CD14-positive monocyte (primary cell): ENCODE results near the gene PAFAH1B2. TPM values are rescaled to one million over a fixed set of nuclear protein-coding genes. Genes with fewer than 3 reads are reported as not detected.

Experiments used
- DNase-seq, 3 donors: peaks; one replicate each; pipeline ENCODE4 v3.0.0-alpha.2; 2011 to 2022
- H2AFZ ChIP-seq: 2 replicates; pipeline ENCODE4 v1.6.0; 2012; ENCODE audit warnings: mild to moderate bottlenecking, low read depth, low read length, inconsistent platforms; ENCODE audit not compliant: insufficient read depth, poor library complexity, severe bottlenecking
- H3K27ac ChIP-seq, 2 donors: 1 replicate in 1 of 2; 2 replicates in 1 of 2; pipeline ENCODE4 v1.5.1; 2012 to 2013; ENCODE audit warnings: low read length in 2 of 2, control low read depth in 1 of 2, inconsistent platforms in 1 of 2, low read depth in 1 of 2, mild to moderate bottlenecking in 1 of 2
- H3K27me3 ChIP-seq, 2 donors: one replicate each; pipeline versions ENCODE4 v1.6.0 to v1.6.1; 2011 to 2013; ENCODE audit warnings: low read length in 2 of 2; ENCODE audit not compliant: control insufficient read depth in 2 of 2, insufficient read depth in 2 of 2
- H3K36me3 ChIP-seq, 2 donors: replicated peaks in 1 of 2; 1 replicate in 1 of 2; 2 replicates in 1 of 2; pipeline versions ENCODE4 v1.5.1 to v1.6.1; 2012 to 2013; ENCODE audit warnings: low read length in 2 of 2, control low read depth in 1 of 2, inconsistent platforms in 1 of 2, mild to moderate bottlenecking in 1 of 2; ENCODE audit not compliant: insufficient read depth in 2 of 2, control insufficient read depth in 1 of 2
- H3K4me1 ChIP-seq, 2 donors: 1 replicate in 1 of 2; 2 replicates in 1 of 2; pipeline versions ENCODE4 v1.5.1 to v1.6.1; 2012 to 2013; ENCODE audit warnings: low read length in 2 of 2, control low read depth in 1 of 2, inconsistent platforms in 1 of 2, mild to moderate bottlenecking in 1 of 2, moderate library complexity in 1 of 2; ENCODE audit not compliant: insufficient read depth in 2 of 2, control insufficient read depth in 1 of 2
- H3K4me2 ChIP-seq: replicated peaks from 2 replicates; pipeline ENCODE3; 2012; ENCODE audit warnings: low read length, moderate library complexity, mild to moderate bottlenecking; ENCODE audit not compliant: poor library complexity, severe bottlenecking; ENCODE audit errors: extremely low read depth
- H3K4me3 ChIP-seq, 3 experiments: fragments of 200-600 bp in 1 of 3; sonication (generic) in 1 of 3; replicated peaks in 1 of 3; 1 replicate in 2 of 3; 2 replicates in 1 of 3; pipeline ENCODE4 v1.5.1; 2011 to 2013; ENCODE audit warnings: low read length in 3 of 3, mild to moderate bottlenecking in 3 of 3, control low read depth in 2 of 3, low read depth in 2 of 3, inconsistent platforms in 1 of 3, moderate library complexity in 1 of 3
- H3K79me2 ChIP-seq: 2 replicates; pipeline ENCODE4 v1.6.0; 2012; ENCODE audit warnings: mild to moderate bottlenecking, control low read depth, inconsistent platforms, low read length, moderate library complexity; ENCODE audit not compliant: insufficient read depth
- H3K9ac ChIP-seq: 2 replicates; pipeline ENCODE4 v1.6.0; 2017; ENCODE audit warnings: low read length, mild to moderate bottlenecking; ENCODE audit not compliant: insufficient read depth, poor library complexity, severe bottlenecking
- H3K9me3 ChIP-seq, 2 donors: replicated peaks in 1 of 2; 1 replicate in 1 of 2; 2 replicates in 1 of 2; pipeline versions ENCODE4 v1.5.1 to v1.6.1; 2012 to 2013; ENCODE audit warnings: low read length in 2 of 2, control low read depth in 1 of 2; ENCODE audit not compliant: control insufficient read depth in 1 of 2, insufficient read depth in 1 of 2
- H4K20me1 ChIP-seq: 2 replicates; pipeline ENCODE4 v1.6.0; 2012; ENCODE audit warnings: mild to moderate bottlenecking, low read length, control low read depth, moderate library complexity; ENCODE audit not compliant: insufficient read depth
- H3K27ac Mint-ChIP-seq, 7 donors: one replicate each; pipeline ENCODE4 v1.8.0; 2020; ENCODE audit warnings: mild to moderate bottlenecking in 7 of 7, mixed read lengths in 7 of 7, moderate library complexity in 6 of 7, inconsistent platforms in 2 of 7
- H3K27me3 Mint-ChIP-seq, 3 donors: one replicate each; pipeline ENCODE4 v1.8.0; 2021 to 2022; ENCODE audit warnings: low read depth in 3 of 3, mild to moderate bottlenecking in 3 of 3, mixed read lengths in 3 of 3, moderate library complexity in 3 of 3, inconsistent platforms in 1 of 3
- H3K36me3 Mint-ChIP-seq, 2 donors: one replicate each; pipeline ENCODE4 v1.8.0; 2020; ENCODE audit warnings: mixed read lengths in 2 of 2, inconsistent platforms in 1 of 2, mild to moderate bottlenecking in 1 of 2
- H3K4me1 Mint-ChIP-seq: one replicate; pipeline ENCODE4 v1.8.0; 2020; ENCODE audit warnings: mild to moderate bottlenecking, mixed read lengths
- H3K4me3 Mint-ChIP-seq, 2 donors: one replicate each; pipeline ENCODE4 v1.8.0; 2020; ENCODE audit warnings: mild to moderate bottlenecking in 2 of 2, mixed read lengths in 2 of 2, moderate library complexity in 1 of 2
- H3K9me3 Mint-ChIP-seq, 7 donors: one replicate each; pipeline ENCODE4 v1.8.0; 2020 to 2022; ENCODE audit warnings: mixed read lengths in 7 of 7, mild to moderate bottlenecking in 6 of 7, moderate library complexity in 6 of 7, inconsistent platforms in 2 of 7
- CTCF ChIP-seq: fragments of 200-600 bp; IDR thresholded peaks from one replicate; pipeline ENCODE4 v1.8.0; 2022; ENCODE audit warnings: antibody characterized with exemption, mild to moderate bottlenecking
- WGBS: methylation state at CpG from one replicate; pipeline ENCODE4 v1.1.5; 2013; ENCODE audit warnings: missing lambda C conversion rate; ENCODE audit not compliant: insufficient coverage; 5-methylcytosine and 5-hydroxymethylcytosine counted together
- intact Hi-C, 2 donors: fragments of 100-400 bp; cut with micrococcal nuclease; formaldehyde crosslinking; loops; one replicate each; pipeline versions ENCODE4 v1.15.0 to v1.15.1; 2023
- polyA plus RNA-seq, 3 donors: library from polyadenylated mRNA; depleted of rRNA in 1 of 3; unstranded in 2 of 3; stranded (reverse) in 1 of 3; fragments of 300-500 nt in 2 of 3; fragments of >200 nt in 1 of 3; fragmentation: Illumina TruSeq in 2 of 3; gene quantifications; 1 replicate in 2 of 3; 2 replicates in 1 of 3; pipeline ENCODE4 v1.2.3, GENCODE V29; 2012 to 2021

PAFAH1B2 gene
- polyA plus RNA-seq, 3 donors: 16.9 to 25.1 (median 23.7) TPM

GRCh38 chr11:117122556-117122955, 21.5 kb upstream of the PAFAH1B2 start:
- H3K9ac ChIP-seq: no peak overlapping the region
- H2AFZ ChIP-seq: no peak overlapping the region
- H3K4me3 ChIP-seq: no peak overlapping the region
- no peak for TF ChIP-seq CTCF
- Mint-ChIP-seq H3K4me1 (no peaks in the 10 kb centered on the region), H3K27me3 (peaks cover 4 to 11% (median 9%) of the 10 kb centered on the region in 3 donors), H3K4me3 (no peak overlapping the region), H3K27ac (no peak overlapping the region), H3K36me3 (no peaks in the 10 kb centered on the region), H3K9me3 (peaks cover 0 to 2% (median 0%) of the 10 kb centered on the region in 7 donors)
- no peak for DNase-seq
- no peak overlapping the region for H3K4me2 ChIP-seq
- no peaks in the 10 kb centered on the region for H4K20me1 ChIP-seq
- H3K4me1 ChIP-seq: no peaks in the 10 kb centered on the region
- no peaks in the 10 kb centered on the region for H3K9me3 ChIP-seq
- peaks cover 0 to 3% of the 10 kb centered on the region in 2 donors for H3K27me3 ChIP-seq
- WGBS: 96% methylated on average over 2 of the region's 5 CpGs
- no peaks in the 10 kb centered on the region for H3K36me3 ChIP-seq
- H3K27ac ChIP-seq: no peak overlapping the region
- H3K79me2 ChIP-seq: no peaks in the 10 kb centered on the region
- intact Hi-C loops: no loop called here

- H3K9ac ChIP-seq: no peak overlapping the region
- H3K27ac ChIP-seq: no peak overlapping the region
- H3K27ac Mint-ChIP-seq: no peak overlapping the region
- H3K27me3 Mint-ChIP-seq: peaks cover 4 to 12% (median 9%) of the 10 kb centered on the region in 3 donors
- no peak for DNase-seq
- H3K36me3 ChIP-seq: no peaks in the 10 kb centered on the region
- H3K4me1 Mint-ChIP-seq: no peaks in the 10 kb centered on the region
- peaks cover 0 to 3% of the 10 kb centered on the region in 2 donors for H3K27me3 ChIP-seq
- no peak overlapping the region for H3K4me2 ChIP-seq
- no peak overlapping the region for H3K4me3 ChIP-seq
- no peak for TF ChIP-seq CTCF
- H3K9me3 ChIP-seq: no peaks in the 10 kb centered on the region
- no peaks in the 10 kb centered on the region for H4K20me1 ChIP-seq
- H3K4me1 ChIP-seq: no peaks in the 10 kb centered on the region
- intact Hi-C loops: no loop called here
- WGBS: 91% methylated on average over 4 of the region's 7 CpGs
- H2AFZ ChIP-seq: no peak overlapping the region
- no peak overlapping the region for H3K4me3 Mint-ChIP-seq
- no peaks in the 10 kb centered on the region for H3K36me3 Mint-ChIP-seq
- peaks cover 0 to 1% (median 0%) of the 10 kb centered on the region in 7 donors for H3K9me3 Mint-ChIP-seq
- no peaks in the 10 kb centered on the region for H3K79me2 ChIP-seq
Measured at GRCh38 chr11:117126223-117126965, 17.7 kb upstream of the PAFAH1B2 start.
